CD4-positive, alpha-beta T cell treated with Interleukin-21 for 1 hour (primary cell): ENCODE data around the gene FAM240B.

ENCODE experiments used
- DNase-seq: peaks from one replicate; pipeline ENCODE4 v3.0.0-alpha.2; 2020

The FAM240B gene

DNA sequence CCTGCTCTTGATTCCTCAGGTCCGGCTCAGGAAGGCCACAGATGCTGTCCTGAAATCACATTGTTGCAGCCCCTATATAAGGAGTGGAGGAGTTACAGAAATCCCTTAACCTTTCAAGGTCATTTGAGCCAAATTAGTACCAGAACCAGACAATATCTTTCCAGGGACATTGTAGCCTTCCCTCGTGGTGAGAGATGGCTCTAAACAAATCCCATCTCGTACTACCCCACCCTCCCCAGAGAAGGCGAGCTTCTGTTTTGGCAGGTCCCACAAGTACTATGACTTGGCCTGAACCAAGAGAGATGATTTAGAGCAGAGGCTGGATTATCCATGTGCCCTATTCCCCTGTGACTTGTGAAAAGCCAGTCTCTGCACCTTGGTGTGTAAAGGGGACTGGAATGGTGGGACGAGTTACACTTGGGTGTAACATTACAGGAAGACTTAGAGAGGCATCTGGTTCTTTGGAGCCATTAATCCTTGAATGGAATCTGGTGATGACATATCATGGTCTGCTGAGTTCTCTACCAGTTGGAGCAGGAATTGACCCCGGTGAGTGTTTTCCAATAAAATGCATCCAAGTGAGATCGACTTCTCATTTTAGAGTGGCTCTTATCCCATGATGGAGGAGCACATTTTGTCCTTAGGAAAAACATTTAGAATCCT lies at the start of gene FAM240B:
TSS of gene FAM240B (minus strand) at position 51 of the 663 bp plus-strand sequence. CDS start 16,134 bp downstream, outside the sequence.
- DNase-seq, result no peak

DNA sequence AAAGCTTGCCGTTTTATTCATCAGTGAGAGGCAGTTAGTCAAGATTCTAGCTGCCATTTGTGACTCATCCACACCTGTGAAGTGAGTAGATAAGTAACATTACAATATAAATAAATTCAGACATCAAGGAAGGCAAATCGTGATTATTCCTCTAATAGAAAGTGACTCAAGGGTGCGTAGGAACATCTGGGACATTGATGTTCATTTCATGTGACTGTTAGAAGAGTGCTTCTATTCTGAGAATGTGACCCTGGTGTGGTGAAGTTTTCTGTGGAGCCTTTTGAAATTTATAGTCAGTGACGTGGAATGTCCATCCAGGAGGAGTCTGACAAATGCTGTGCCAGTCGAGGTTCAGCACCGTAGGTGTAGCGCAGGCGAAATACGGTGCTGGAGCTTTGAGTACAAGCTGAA lies 48.4 kb upstream of the FAM240B start:
- no peak for DNase-seq

DNA sequence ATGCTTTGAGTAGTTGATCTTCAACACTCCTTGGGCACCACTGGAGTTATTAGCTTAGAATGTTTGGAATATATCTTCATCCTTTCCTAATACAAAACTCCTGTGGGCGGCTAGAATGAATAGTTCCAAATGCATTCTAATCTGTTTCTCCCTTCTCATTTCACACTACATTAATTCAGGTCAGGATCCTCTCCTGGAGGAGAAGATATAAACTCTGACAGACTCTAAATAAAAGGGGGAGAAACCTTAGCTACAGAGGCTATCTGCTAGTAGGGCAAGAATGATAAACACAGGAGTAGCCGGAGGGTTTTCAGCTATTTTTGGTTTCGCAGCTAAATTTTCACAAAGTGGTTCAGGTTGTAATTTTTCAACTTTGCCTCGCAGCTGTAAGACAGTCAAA lies 45.2 kb upstream of the FAM240B start:
- DNase-seq, result no peak

DNA sequence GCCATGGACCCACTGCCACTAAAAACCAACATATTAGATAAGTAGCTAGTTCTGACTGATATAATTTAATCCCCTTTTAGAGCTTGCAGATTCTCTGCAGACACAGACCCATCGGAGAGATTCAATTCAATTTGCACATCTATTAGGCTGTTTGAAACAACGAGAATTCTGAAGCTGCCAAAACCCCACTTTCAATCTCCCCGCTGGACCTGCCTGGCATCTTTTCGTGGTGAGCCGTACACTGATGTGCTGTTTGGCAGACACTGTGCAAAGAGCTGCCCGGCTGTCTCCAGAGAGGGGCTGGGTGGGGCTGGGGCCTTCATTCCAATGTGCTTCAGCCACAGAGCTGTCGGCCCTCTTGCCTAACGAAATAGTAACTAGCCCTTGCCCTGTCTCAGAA lies 42.1 kb upstream of the FAM240B start:
- no peak for DNase-seq

DNA sequence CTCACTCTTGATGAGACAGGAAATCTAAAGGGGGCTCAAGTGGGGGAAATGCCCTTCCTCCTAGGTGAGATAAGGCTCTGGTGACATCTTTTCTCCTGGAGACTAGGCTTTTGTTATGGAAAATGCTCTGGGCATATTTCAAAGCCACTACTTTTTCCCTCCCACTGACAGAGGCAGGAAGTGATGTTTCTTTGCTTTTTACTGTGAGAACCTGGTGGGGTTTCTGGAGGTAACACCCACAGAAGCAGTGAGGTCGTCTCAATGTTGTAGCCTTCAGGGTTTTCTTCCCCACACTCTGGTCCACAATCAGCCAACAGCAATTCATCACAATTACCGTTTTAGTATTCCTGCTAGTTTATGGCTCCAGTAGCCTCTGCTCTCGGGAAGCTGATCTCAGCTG lies 41.4 kb upstream of the FAM240B start:
- no peak for DNase-seq

DNA sequence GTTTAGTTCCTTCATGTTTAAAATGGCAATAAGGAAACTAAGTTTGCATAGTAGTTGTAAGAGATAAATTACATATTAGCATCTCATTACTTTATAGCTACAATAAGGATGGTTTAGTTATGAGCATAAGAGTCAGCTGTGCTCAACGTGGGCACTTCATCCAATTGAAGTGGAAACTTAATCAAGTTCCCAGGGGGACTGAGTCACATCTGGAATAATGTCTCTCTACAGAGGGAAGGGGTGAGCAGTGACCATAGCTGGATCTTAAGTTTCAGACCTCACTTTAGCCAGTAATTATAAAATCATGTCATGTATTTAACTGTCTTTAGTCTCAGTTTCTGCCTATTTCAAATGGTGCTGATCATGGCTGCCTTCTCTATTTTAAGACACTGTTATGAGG lies 36.8 kb upstream of the FAM240B start:
- no peak for DNase-seq

DNA sequence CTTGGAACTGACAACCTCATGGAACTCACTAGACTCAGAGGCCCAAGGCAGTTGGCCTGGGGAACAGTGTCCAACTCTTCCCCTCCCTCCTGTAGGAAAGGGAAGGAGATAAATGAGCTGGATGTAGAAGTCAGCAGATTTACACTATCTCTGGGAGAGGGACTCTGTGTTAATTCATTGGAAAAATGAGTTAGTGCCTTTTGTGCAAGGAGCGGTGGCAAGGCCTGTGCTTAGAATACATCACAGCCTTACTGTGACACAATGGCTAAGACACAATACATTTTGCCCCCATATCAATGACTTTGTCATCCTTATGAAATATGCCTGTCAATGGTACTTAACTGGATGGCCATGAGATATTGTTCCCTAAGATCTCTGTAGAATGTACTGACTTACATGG lies 28.0 kb upstream of the FAM240B start:
- DNase-seq, result no peak

DNA sequence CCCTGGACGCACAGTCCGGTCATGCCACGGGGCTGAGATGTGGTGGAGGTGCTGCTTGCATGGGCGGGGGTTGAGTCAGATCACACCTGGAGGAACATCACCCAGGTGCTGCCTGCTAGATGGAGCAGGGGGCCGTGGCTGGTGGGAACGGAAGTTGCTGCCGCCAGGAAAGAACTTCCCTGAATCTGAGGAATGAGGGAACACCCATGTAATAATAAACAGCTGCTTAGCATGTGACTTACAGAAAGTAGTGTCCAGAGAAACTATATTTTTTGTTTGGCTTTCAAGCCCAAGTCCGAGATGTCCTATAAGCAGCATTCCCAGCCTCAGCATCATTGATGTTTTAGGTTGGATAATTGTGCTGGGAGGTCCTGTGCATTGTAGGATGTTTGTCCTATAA lies 27.1 kb upstream of the FAM240B start:
- DNase-seq, result no peak

DNA sequence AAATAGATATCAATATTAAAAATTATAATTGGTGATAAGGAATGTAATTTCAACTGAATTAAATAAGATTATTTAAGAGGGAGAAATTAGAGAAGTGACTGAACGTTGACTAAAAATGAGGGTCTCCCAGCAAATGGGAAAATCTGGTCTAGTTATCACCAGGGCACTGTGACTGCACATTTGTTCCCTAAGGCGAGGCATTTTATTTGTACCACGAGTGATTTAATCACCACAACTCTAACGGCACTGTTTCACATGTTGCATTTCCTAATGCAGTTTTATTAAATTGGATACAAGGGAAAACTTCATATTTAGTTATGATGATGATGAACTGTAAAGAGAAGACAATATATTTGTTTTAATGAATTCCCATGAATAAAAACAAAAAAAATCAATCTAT lies 26.4 kb upstream of the FAM240B start:
- DNase-seq, result no peak

DNA sequence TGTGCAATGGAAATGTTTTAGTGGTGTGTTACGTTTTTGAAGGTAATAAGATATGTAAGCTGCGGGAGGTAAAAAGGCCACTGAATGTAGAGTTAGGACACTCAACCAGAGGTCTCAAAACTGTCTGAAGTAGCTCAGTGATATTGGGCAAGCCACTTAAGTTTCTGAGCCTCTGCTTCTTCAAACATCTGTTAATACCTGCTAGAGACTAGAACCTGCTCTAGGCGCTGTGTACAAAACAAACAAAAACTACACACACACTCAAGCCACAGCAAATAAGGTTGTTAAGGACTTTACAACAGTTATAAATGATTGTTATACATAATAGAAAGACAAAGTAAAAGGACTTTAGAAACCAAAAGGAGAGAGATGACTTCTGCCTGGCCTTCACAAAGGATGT lies 24.6 kb upstream of the FAM240B start:
- DNase-seq, result no peak

DNA sequence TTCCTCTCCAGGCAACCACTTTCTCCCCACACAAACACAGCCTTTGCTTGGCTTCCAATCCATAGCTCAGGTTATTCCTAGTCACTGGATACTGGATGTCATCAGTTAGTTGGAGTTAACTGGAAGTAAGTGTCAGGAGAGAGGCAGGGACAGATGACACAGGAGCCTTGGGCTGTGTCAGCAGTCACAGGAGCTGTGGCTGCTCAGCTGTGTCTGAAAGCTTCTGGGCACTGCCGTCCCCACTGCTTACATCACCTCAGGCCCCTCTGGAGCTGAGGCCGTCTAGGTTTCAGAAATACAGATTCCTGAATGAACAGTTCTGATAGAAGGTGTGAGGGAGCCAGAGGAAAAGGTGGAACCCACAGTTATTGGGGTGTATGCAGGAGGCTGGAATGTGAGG lies 17.3 kb upstream of the FAM240B start:
- no peak for DNase-seq

DNA sequence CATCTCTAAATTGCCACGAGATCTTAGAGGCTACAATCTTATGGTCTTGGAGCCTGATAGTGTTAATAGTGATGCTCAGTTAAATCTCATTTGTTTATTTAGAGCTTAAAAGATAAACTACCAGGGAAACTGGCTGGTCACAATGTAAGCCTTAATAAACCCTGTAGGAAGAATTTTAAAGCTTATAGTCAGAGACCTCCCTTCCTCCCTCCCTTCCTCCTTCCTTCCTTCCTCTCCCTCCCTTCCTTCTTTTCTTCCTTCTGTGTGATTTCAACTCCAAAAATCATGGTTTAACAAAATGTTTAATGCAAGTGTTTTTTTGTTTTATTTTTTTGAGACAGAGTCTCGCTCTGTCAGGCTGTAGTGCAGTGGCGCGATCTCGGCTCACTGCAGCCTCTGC lies 14.9 kb upstream of the FAM240B start:
- no peak for DNase-seq

DNA sequence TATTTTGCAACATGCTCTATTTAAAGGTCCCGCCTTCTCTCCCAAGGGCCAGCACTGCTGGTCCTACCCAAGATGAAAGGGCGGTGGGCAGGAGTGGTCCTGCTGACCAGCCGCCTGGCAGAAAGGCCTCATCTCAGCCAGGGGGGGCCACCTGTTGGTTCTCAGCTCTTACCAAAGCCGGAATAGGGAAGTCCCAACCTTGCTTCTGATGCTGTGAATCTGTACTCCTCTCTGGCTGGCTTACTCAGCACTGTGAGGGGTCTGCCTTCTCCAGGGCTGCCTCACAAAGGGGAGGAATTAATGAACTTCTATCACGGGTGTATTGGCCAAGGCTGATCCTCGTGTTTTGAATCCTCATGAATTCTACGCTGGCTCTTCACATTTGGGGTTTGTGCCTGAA lies 13.6 kb upstream of the FAM240B start:
- DNase-seq, result no peak

DNA sequence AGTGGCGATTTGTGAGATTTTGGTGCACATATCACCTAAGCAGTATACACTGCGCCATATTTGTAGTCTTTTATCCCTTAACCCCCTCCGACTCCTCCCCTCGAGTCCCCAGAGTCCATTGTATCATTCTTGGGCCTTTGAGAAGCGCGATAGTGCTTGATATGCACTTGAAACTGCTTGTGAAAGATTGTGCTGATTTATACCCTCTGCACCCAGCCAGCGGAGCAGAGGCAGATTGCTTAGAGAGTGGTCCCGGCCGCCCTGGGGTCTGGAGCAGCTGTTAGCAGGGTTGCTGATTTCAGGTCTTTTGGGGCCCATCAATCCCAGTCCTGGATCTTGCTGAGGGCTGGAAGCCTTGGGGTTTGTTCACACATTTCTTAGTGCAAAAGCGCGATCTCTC lies 13.0 kb upstream of the FAM240B start:
- DNase-seq, result no peak

DNA sequence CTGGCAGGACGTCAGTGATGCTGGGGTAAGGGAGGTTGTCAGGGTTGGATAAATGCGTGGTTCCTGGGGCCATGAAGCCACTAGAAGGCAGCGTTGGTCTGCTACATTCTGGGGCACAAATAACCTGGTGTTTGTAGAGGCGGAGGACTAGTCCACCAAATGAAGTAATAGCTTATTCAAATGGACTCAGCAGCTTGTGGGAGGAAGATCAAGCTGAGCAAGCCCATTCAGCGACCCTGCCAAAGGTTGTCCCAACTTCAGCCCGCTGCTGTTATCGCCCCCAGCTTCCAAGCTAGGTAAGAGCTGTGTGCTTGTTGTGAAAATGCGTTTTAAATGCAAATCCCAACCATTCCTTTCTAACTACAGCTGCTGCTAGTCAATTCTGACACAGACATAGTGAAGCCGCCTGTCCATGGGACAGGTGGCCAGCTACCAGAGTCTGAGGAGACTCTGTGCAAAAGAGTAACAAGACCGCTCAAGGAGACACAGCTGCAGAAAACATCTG lies 7.6 kb upstream of the FAM240B start:
- DNase-seq, result no peak

DNA sequence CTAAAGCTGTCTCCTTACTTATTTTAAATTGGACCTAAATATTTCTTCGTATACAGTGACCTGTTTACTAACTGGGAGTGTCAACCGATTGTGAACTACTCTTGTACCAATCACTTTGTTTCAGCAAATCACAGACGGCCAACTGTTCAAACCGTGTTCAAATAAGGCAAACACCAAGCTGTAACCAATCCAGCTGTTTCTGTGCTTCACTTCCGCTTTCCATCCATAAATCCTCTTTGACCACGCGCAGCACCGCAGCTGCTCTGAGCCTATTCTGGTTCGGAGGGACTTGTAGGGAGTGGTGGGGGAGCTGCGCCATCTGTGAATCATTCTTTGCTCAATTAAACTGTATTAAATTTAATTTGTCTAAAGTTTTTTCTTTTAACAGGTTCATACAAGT lies 4.8 kb upstream of the FAM240B start:
- DNase-seq, result no peak

DNA sequence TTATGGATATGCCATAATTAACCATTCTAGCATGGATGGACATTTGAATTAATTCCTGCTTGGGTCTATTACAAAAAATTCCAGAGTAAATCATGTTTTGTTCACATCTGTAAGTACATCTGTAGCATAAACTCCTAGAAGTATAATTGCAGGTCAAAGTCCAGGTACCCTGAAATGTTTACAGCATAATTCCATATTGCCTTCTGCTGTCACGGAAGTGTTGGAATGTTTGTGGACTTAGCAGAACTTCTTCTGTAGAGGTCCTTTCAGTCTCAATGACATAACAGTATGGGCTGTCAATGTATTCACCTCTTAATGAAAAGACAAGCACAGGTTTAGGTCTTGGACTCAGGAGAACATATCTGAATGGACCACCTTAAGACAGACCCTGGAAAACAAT lies 1.8 kb downstream of the FAM240B start:
- no peak for DNase-seq

DNA sequence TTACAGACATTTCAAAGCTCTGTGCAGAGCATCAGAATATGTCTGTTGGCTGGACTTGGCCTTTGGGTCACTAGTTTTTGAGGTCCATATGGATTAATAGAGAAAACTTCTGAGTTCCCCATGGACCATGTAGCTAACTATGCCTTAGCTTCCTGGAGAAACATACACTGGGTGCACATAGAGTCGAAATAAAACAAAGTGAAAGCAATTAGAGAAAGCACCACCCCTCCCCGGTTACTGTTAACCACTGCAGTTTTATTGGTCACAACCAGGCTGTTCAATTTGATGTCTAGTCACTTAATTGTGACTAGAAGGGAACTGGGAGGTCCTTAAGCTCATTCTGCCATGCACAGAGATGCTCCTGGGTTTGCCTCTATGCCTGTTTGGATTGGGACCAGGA lies 4.2 kb downstream of the FAM240B start:
- DNase-seq, result no peak

DNA sequence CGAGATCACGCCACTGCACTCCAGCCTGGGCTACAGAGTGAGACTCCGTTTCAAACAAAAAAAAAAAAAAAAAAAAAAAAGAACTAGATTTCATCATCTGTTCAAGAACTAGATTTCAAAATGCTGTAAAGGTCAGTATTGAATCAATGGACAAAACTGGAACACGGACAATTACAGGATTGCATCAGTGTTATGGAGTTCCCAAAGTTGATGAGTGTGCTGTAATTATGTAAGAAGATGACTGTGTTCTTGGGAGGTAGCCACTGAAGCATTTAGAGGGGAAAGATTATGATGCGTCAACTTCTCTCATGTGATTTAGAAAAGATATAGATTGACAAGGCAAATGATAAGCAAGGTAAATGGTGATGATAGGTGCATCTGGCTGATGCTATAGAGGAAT lies 6.5 kb downstream of the FAM240B start:
- DNase-seq, result no peak

DNA sequence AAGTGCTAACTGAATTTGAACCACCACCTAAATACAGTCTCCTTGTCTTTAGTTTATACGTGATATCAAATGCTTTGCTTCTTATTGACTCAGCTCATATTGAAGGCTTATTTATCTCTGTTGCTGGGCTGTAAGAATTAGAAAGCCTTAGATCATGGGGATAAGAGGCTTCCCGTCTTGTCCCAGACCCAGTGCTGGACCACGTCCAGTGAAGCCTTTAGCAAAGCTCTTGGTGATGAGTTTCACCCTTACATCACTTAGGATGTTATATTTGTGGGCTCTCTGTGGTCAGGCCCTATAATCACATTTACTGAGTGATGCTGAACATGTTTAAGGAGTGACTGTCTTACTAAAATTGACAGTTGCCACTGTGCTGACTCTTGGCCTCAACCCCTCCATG lies 11.2 kb downstream of the FAM240B start:
- DNase-seq, result no peak

DNA sequence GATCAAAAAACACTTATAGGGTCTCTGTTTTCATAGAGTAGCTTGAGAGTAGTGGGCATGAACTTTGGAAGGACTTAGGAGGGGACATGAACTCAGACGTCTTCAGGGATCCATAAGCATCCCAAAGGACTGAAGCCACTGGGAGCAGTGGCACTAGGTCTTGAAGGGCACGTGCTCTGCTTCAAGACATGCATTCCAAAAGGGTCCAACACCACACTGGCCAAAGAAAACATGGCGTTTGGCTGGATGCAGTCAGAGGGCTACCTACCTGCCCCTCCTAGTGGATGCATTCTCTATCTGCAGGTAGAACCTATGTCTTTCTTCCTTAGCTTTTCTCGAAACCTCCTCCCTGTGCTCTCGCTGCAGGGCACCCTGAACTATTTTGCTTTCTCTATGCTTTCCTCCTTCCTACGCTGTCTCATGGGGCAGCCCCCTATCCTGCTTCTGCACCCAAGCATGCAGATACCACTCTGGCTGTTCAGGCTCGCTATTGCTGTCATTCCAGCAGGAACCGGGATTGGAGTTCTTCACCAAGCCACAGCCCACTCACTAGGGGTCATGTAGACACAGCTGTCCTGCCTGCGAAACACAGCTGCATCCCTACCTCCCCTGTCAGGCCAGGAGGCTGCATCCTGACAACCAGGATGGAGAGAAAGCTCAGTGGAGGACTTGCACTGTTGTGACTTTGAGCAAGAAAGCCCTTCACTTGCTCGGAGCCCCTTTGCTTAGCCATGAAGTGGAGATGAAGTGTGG lies 11.9 kb downstream of the FAM240B start:
- no peak for DNase-seq

DNA sequence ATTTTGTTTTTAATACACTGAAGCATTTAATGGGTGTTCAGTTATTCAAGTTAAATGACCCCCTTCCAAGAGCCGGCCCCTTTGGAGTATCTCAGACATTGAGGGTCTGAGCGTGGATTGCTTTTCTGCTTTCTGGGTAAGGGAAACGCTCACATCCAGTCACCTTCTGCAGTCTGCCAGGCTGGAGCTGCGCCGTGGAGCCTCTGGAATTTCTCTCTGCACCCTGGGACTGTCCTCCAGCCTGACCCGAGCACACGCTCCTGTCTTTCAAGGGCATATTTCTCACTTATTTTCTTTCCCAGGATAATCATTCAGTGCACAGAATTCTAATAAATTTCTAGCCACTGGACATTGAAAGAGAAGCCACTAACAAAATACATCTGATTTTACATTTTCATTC lies 13.4 kb downstream of the FAM240B start:
- DNase-seq, result no peak

DNA sequence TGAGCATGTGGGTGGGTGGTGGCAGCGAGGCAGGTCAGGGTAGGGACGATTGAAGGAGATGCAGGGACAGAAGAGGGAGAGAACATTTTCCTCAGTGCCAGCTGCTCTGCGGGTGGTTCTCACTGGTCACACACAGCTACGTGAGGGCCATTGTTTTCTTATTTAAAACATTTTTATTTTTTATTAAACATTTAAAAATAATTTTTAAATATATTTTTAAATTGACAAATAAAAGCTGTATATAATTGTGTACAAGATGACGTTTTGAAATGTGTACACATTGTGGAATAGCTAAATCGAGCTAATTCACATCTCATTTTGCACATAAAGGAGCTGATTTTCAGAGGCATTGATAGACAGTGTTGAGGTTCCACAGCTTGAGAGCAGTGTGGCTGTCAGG lies 14.0 kb downstream of the FAM240B start:
- DNase-seq, result no peak

DNA sequence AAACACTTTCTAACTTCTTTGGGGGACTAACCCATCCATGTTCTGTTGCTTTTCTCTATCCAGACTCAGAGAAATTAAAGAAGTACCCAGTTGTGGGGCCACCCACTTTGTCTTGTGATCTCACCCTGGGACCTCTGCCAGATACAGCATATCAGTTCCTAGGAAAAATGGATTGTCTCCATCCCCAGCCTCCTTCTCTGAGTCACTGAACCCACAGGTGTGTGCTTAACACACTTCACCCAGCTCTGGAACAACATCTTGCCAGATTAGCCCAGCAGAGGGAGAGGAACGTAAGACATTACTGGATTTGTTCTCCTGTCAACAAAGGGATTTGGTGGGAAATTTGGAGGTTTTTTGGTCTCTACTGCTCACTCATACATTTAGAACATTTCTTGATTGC lies 19.2 kb downstream of the FAM240B start:
- DNase-seq, result no peak

DNA sequence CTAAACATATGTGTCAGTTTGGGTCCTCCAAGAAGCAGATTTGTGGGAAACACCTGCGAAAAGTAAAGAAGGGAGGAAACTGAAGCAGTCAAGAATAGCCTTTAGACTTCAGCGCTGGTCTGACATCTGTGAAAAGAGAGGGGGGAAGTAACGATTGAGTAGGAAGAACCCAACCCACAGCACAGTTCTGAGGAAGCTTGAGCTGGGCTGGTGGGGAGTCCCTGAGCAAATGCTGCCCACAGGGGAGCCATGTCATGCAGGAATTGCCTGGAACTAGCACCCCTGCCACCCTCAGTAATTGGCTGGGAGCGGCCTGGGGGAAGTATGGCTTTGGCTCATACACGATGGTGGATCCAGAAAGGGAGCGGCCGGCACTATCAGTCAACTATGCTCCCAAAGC lies 20.6 kb downstream of the FAM240B start:
- no peak for DNase-seq
